K562 (cell line): Measurements from ENCODE around the gene ZFYVE28. TPM values are rescaled to one million over a fixed set of nuclear protein-coding genes. Genes with fewer than 3 reads are reported as not detected.

ENCODE experiments used
- ATAC-seq: fragments of 200-7000 bp; cut with Tn5 transposase; 3 replicates; pipeline ENCODE4 v1.9.1; 2020; ENCODE audit warnings: moderate library complexity
- BruUV-seq: library from RNA; stranded (reverse); fragments of 400-500 nt; replicated peaks from 2 replicates; lab custom pipeline; 2021; lab: Mats Ljungman, UMichigan
- CTCF ChIA-PET: fragments of 300-600 bp; formaldehyde crosslinking; extraction: SDS; loops from one replicate; lab custom pipeline; 2021; ENCODE audit warnings: low intra/inter-chr PET ratio; lab: Yijun Ruan, JAX
- POLR2A ChIA-PET: fragments of 300-600, 350-650 bp; sonication (Branson Sonifier 250); formaldehyde crosslinking; extraction: SDS; loops from one replicate; lab custom pipeline; 2021; ENCODE audit warnings: antibody characterized with exemption, inconsistent platforms; lab: Yijun Ruan, JAX
- DNase-seq, 4 experiments: peaks; one replicate each; pipeline versions ENCODE4 v3.0.0 to v3.0.0-alpha.2; 2011 to 2018; ENCODE audit warnings: low spot score in 3 of 4, mixed read lengths in 3 of 4; ENCODE audit errors: extremely low read depth in 1 of 4
- FAIRE-seq: peaks from 2 replicates; lab custom pipeline; 2011; peaks lifted over from hg19 to GRCh38; lab: Jason Lieb, UNC
- H2AFZ ChIP-seq: 2 replicates; pipeline ENCODE4 v1.6.0; 2011; ENCODE audit warnings: low read depth, low read length, control low read depth, inconsistent platforms
- H3K27ac ChIP-seq: fragments of 200-600 bp; 3 replicates; pipeline ENCODE4 v1.8.0; 2011; ENCODE audit warnings: low read depth, mild to moderate bottlenecking, control low read depth, inconsistent platforms, low read length, moderate library complexity, mixed read lengths; ENCODE audit errors: extremely low read depth
- H3K27me3 ChIP-seq, 2 experiments: fragments of 300-600 bp in 1 of 2; 2 replicates in 1 of 2; 3 replicates in 1 of 2; pipeline versions ENCODE4 v1.6.0 to v1.8.0; 2011; ENCODE audit warnings: inconsistent platforms in 2 of 2, low read length in 2 of 2, mild to moderate bottlenecking in 1 of 2, mixed read lengths in 1 of 2, moderate library complexity in 1 of 2; ENCODE audit not compliant: control insufficient read depth in 2 of 2, insufficient read depth in 2 of 2
- H3K36me3 ChIP-seq: fragments of 300-600 bp; 3 replicates; pipeline ENCODE4 v1.8.0; 2011; ENCODE audit warnings: mild to moderate bottlenecking, low read length, inconsistent platforms; ENCODE audit not compliant: control insufficient read depth, insufficient read depth
- H3K4me1 ChIP-seq, 2 experiments: fragments of 200-600 bp in 1 of 2; replicated peaks in 1 of 2; 2 replicates in 1 of 2; 3 replicates in 1 of 2; pipeline versions ENCODE4 v1.5.1 to v1.8.0; 2011; ENCODE audit warnings: inconsistent platforms in 2 of 2, low read length in 2 of 2, mild to moderate bottlenecking in 1 of 2, mixed read lengths in 1 of 2, moderate library complexity in 1 of 2; ENCODE audit not compliant: control insufficient read depth in 2 of 2, insufficient read depth in 2 of 2
- H3K4me2 ChIP-seq: 2 replicates; pipeline ENCODE4 v1.6.1; 2011; ENCODE audit warnings: low read length, control low read depth, inconsistent platforms, mixed read lengths; ENCODE audit not compliant: insufficient read depth
- H3K4me3 ChIP-seq: fragments of 200-600 bp; sonication (generic), shearing (Covaris generic); 2 replicates; pipeline ENCODE4 v1.5.1; 2016; ENCODE audit warnings: control low read depth, inconsistent platforms
- H3K79me2 ChIP-seq: fragments of 200-600 bp; 3 replicates; pipeline ENCODE4 v1.8.0; 2011; ENCODE audit warnings: low read length, inconsistent platforms; ENCODE audit not compliant: control insufficient read depth, insufficient read depth
- H3K9ac ChIP-seq, 2 experiments: 2 replicates each; pipeline versions ENCODE4 v1.6.0 to v1.6.1; 2011; ENCODE audit warnings: low read depth in 2 of 2, low read length in 2 of 2, control low read depth in 1 of 2, inconsistent platforms in 1 of 2, mild to moderate bottlenecking in 1 of 2, mixed read lengths in 1 of 2; ENCODE audit not compliant: insufficient read depth in 1 of 2
- H3K9me1 ChIP-seq: one replicate; pipeline ENCODE4 v1.6.0; 2011; ENCODE audit warnings: inconsistent platforms, mild to moderate bottlenecking, low read length, moderate library complexity; ENCODE audit not compliant: control insufficient read depth, insufficient read depth
- H3K9me3 ChIP-seq: replicated peaks from 2 replicates; pipeline ENCODE4 v1.5.1; 2011; ENCODE audit warnings: low read depth, low read length, inconsistent platforms; ENCODE audit not compliant: control insufficient read depth, insufficient read depth
- H4K20me1 ChIP-seq: replicated peaks from 2 replicates; pipeline ENCODE4 v1.6.1; 2011; ENCODE audit warnings: low read length, inconsistent platforms, mixed read lengths; ENCODE audit not compliant: control insufficient read depth, insufficient read depth
- BRF1 ChIP-seq: IDR thresholded peaks from 3 replicates; pipeline ENCODE4 v1.6.1; 2011; ENCODE audit warnings: borderline replicate concordance, mild to moderate bottlenecking; ENCODE audit not compliant: insufficient read length; ENCODE audit errors: extremely low read depth
- DIDO1 ChIP-seq: fragments of 450-650 bp; IDR thresholded peaks from 2 replicates; pipeline ENCODE4 v1.6.1; 2016; ENCODE audit warnings: low read depth, missing biosample characterization, missing genetic modification characterization
- ESRRB ChIP-seq: fragments of 250-450 bp; sonication (Bioruptor Pico); IDR thresholded peaks from 2 replicates; pipeline ENCODE4 v1.5.0; 2020; ENCODE audit warnings: mild to moderate bottlenecking, moderate library complexity, borderline replicate concordance
- FOXK1 ChIP-seq: sonication (generic); formaldehyde crosslinking; IDR thresholded peaks from 2 replicates; pipeline ENCODE4 v1.8.0; 2022; ENCODE audit warnings: missing genetic modification reagents, mild to moderate bottlenecking, borderline replicate concordance
- GABPA ChIP-seq: fragments of 200-800 bp; sonication (Bioruptor generic); conservative IDR thresholded peaks from 2 replicates; pipeline ENCODE4 v1.6.1; 2016; ENCODE audit warnings: low read depth, missing genetic modification characterization, missing compliant biosample characterization
- GATAD2B ChIP-seq: fragments of 450-650 bp; IDR thresholded peaks from 2 replicates; pipeline ENCODE4 v1.6.1; 2017; ENCODE audit warnings: mild to moderate bottlenecking, borderline replicate concordance
- GTF2A2 ChIP-seq: IDR thresholded peaks from 2 replicates; pipeline ENCODE4 v1.6.1; 2016; ENCODE audit warnings: mild to moderate bottlenecking, missing genetic modification characterization, missing compliant biosample characterization
- KLF13 ChIP-seq: fragments of 450-650 bp; IDR thresholded peaks from 2 replicates; pipeline ENCODE4 v1.6.1; 2016; ENCODE audit warnings: missing genetic modification characterization, low read depth, mild to moderate bottlenecking, missing compliant biosample characterization, moderate library complexity, borderline replicate concordance
- MAFK ChIP-seq: IDR thresholded peaks from 2 replicates; pipeline ENCODE4 v1.6.1; 2011; ENCODE audit warnings: low read length, improper control_type of control experiment
- MXD1 ChIP-seq: fragments of 250-450 bp; sonication (Bioruptor Pico); IDR thresholded peaks from 2 replicates; pipeline ENCODE4 v1.8.0; 2021; ENCODE audit warnings: borderline replicate concordance, mild to moderate bottlenecking, moderate library complexity; ENCODE audit not compliant: poor library complexity, severe bottlenecking
- SP2 ChIP-seq: IDR thresholded peaks from 2 replicates; pipeline ENCODE4 v1.6.1; 2011; ENCODE audit warnings: mild to moderate bottlenecking, low read depth, low read length, moderate library complexity; ENCODE audit not compliant: poor library complexity, severe bottlenecking; ENCODE audit errors: extremely low read depth
- SRSF1 ChIP-seq: fragments of 200-400 bp; formaldehyde crosslinking; IDR thresholded peaks from 2 replicates; pipeline ENCODE4 v1.6.1; 2017; ENCODE audit warnings: mild to moderate bottlenecking, low read depth, low read length, moderate library complexity
- STAT5B ChIP-seq: fragments of 250-450 bp; sonication (Bioruptor Pico); IDR thresholded peaks from 2 replicates; pipeline ENCODE4 v1.8.0; 2021; ENCODE audit warnings: mild to moderate bottlenecking, inconsistent platforms
- TAL1 ChIP-seq: fragments of 450-650 bp; IDR thresholded peaks from 2 replicates; pipeline ENCODE4 v1.6.1; 2016; ENCODE audit warnings: mild to moderate bottlenecking
- TGIF2 ChIP-seq: sonication (generic); formaldehyde crosslinking; IDR thresholded peaks from 2 replicates; pipeline ENCODE4 v1.8.1; 2022; ENCODE audit warnings: mild to moderate bottlenecking, missing genetic modification reagents, moderate library complexity
- XRCC3 ChIP-seq: fragments of 450-650 bp; IDR thresholded peaks from 2 replicates; pipeline ENCODE4 v1.6.1; 2017; ENCODE audit warnings: mild to moderate bottlenecking, moderate library complexity
- ZFX ChIP-seq: sonication (generic); formaldehyde crosslinking; IDR thresholded peaks from 2 replicates; pipeline ENCODE4 v1.8.0; 2022; ENCODE audit warnings: mild to moderate bottlenecking, missing genetic modification reagents, moderate library complexity
- ZNF592 ChIP-seq: fragments of 450-650 bp; IDR thresholded peaks from 2 replicates; pipeline ENCODE4 v1.6.1; 2017; ENCODE audit warnings: antibody characterized with exemption, mild to moderate bottlenecking
- ZNF699 ChIP-seq: fragments of 250-450 bp; sonication (Bioruptor Pico); IDR thresholded peaks from 2 replicates; pipeline ENCODE4 v1.8.0; 2021; ENCODE audit warnings: mild to moderate bottlenecking, moderate library complexity; ENCODE audit not compliant: insufficient replicate concordance
- WGBS: fragments of 100-300 bp; shearing (Covaris generic); methylation state at CpG from one replicate; pipeline ENCODE4 v1.1.6; 2016; ENCODE audit warnings: low coverage, mixed read lengths; ENCODE audit not compliant: insufficient coverage; ENCODE audit errors: missing lambda C conversion rate; 5-methylcytosine and 5-hydroxymethylcytosine counted together
- in situ Hi-C: fragments of 300-500 bp; cut with MboI; formaldehyde crosslinking; loops from 4 replicates; pipeline ENCODE4 v1.15.0; 2018; ENCODE audit warnings: inconsistent platforms, mixed read lengths
- intact Hi-C: fragments of 100-400 bp; cut with micrococcal nuclease; formaldehyde crosslinking; loops from 2 replicates; pipeline ENCODE4 v1.14.2; 2022
- polyA plus RNA-seq, 8 experiments: library from polyadenylated mRNA; depleted of rRNA in 4 of 8; stranded (reverse) in 5 of 8; unstranded in 3 of 8; fragments of >200 nt; fragmentation: Nextera tagmentation in 2 of 8; fragmentation: Illumina TruSeq in 1 of 8; extraction: Ambion mirVana in 2 of 8; extraction: Trizol in 1 of 8; gene quantifications; 2 replicates each; pipeline versions ENCODE4 v1.2.1 to v1.2.3, GENCODE V29; 2011 to 2014; ENCODE audit warnings: inconsistent platforms in 1 of 8, missing spikeins in 1 of 8
- total RNA-seq, 7 experiments: library from RNA; depleted of rRNA in 6 of 7; stranded (reverse); fragments of >200 nt in 6 of 7; fragmentation: Illumina TruSeq in 2 of 7; extraction: Trizol in 2 of 7; gene quantifications; 2 replicates each; pipeline versions ENCODE4 v1.2.1 to v1.2.3, GENCODE V29; 2011 to 2021; ENCODE audit warnings: low replicate concordance in 1 of 7

Gene ZFYVE28
- total and polyA plus RNA-seq, 9 of the 15 experiments (the other 6 are each of a cell fraction or from before 2014, with no cell fraction given), result 1.3 to 24.8 (median 8.9) TPM

GRCh38 chr4:2290488-2290887 lies 128.0 kb downstream of the ZFYVE28 start (continued):
- TF ChIP-seq ZNF592, result no peak
- no peak for TF ChIP-seq MAFK
- no peak for TF ChIP-seq GABPA
- TF ChIP-seq TGIF2, result no peak
- no peak for TF ChIP-seq GTF2A2 (tag)

- H3K4me3 ChIP-seq, result no peak overlapping the region
- H3K9me3 ChIP-seq, result no peaks in the 10 kb centered on the region
- no peaks in the 10 kb centered on the region for H3K27me3 ChIP-seq
- no peak overlapping the region for H3K9ac ChIP-seq
- DNase-seq (no peak), FAIRE-seq (no peak), ATAC-seq (no peak; the same call in 2 of the 3 replicates)
- ChIA-PET CTCF (no interaction called here), POLR2A (interaction anchor here (0.7 to 1.5 kb wide), 2 partner anchors 10 to 23 kb away, joined by 3 to 4 read pairs; no protein-coding TSS in a partner anchor)
- H3K9me1 ChIP-seq, result peaks cover 2% of the 10 kb centered on the region
- no peak overlapping the region for H3K4me2 ChIP-seq
- BruUV-seq, result no TSS peak
- no peaks in the 10 kb centered on the region for H3K79me2 ChIP-seq
- no peaks in the 10 kb centered on the region for H3K36me3 ChIP-seq
- WGBS, result 80% methylated on average over 11 of the region's 11 CpGs
- H4K20me1 ChIP-seq, result no peaks in the 10 kb centered on the region
- H3K27ac ChIP-seq, result no peak overlapping the region
- peaks cover 0 to 49% of the 10 kb centered on the region in 2 experiments; a peak in 2 of 5 replicates for H3K4me1 ChIP-seq
- in situ Hi-C loops, result no loop called here
- intact Hi-C loops, result no loop called here
- H2AFZ ChIP-seq, result no peak overlapping the region
- TF ChIP-seq STAT5B, result no peak
- no peak for TF ChIP-seq KLF13 (tag)
- no peak for TF ChIP-seq DIDO1
- no peak for TF ChIP-seq SRSF1
- TF ChIP-seq TAL1, result no peak
- no peak for TF ChIP-seq ESRRB (CRISPR knock-in tag)
- TF ChIP-seq MXD1 (CRISPR knock-in tag), result no peak
- no peak for TF ChIP-seq ZNF699 (CRISPR knock-in tag)
- no peak for TF ChIP-seq FOXK1
- no peak for TF ChIP-seq XRCC3
- no peak for TF ChIP-seq BRF1
- no peak for TF ChIP-seq ZFX (CRISPR knock-in tag)
- TF ChIP-seq GATAD2B, result no peak
- no peak for TF ChIP-seq SP2
These were observed 128.5 kb downstream of the ZFYVE28 start for GRCh38 chr4:2289955-2290333.
